HG03558 (cell line): ENCODE measurements around the gene C13orf46.
"Not testable (repeated sequence)": the region's sequence is repeated elsewhere in the genome, so short reads cannot be mapped to it uniquely, and the experiment has no call there.

ENCODE experiments used
- ATAC-seq: cut with Tn5 transposase; IDR thresholded peaks from one replicate; pipeline ENCODE4 v1.9.1; 2021; ENCODE audit warnings: moderate number of reproducible peaks; ENCODE audit not compliant: unreplicated experiment; ENCODE audit errors: extremely low read depth

The C13orf46 gene

DNA sequence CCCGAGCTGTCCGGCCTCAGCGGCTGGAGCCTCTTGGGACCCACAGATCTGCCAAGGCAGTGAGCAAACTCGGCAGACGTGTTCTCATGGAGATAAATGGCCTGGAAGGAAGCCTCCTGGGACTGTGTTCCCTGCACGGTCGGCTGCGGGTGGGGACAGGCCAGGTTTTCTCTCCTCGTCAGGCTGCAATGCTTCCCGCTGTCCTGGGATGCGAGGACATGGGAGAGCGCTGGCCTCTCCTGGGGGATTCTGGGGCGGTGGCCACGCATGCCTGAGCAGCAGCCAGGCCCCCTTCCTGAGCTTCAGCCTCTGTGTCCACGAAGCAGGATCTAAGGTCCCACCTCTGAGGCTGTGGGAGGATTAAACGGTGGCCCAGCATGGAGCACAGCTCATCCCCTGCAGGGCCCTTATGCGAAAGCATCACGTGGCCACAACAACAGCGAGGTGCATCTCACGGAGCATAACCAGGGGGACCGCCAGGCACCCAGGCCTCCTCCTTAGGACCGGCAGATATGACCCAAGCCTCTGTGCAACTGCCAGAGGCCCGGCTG, 21.2 kb upstream of the C13orf46 start:
- ATAC-seq: no peak

DNA sequence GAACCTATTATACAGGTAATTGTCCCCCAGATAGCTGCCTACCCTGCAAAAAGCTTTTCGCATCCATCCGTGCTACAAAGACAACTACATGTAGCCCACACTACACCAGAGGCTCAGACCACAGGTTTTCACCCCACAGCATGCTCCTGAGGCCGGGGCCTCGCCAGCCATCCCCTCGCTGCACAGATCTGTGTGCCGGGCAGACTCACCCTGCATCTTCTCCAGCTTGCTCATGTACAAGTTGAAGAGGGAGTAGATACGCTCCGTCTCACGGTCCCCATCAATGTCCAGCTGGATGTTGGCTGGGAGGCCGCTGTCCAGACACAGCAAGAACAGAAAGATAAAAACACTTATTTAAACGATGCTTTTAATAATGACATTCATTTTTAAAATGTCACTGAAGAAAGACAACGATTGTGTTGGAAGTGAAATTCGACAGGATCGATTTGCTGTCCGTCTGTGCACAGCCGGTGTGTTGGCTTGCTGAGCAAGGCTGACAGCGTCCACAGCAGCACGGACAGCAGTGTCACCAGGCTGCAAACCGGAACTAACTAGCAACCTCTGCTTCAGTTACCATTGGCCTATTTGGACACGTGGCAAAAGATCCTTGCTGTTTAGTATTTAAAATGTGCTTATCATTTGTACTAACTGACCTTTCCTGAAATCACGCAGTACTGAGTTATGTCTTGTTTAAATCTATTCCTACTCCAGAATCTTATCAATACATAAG, 18.6 kb upstream of the C13orf46 start:
- no peak for ATAC-seq

DNA sequence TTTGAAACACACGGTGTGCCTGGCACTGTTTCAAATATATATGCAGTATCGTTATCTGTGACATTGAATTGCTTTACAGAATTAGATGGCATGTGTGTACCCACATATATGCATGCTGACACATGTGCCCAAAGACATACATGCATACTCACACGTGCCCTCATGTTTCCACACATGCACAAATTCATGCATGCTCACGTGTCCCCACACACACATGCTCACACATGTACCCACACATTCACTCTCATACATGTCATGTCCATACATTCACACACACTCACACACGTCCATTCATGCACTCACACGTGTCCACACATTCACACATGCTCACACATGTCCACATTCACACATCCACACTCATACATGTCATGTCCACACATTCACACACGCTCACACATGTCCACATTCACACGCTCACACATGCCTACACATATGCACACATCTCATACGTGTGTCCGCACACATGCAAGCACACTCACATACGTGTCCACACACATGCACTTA, 17.9 kb upstream of the C13orf46 start:
- no peak for ATAC-seq

DNA sequence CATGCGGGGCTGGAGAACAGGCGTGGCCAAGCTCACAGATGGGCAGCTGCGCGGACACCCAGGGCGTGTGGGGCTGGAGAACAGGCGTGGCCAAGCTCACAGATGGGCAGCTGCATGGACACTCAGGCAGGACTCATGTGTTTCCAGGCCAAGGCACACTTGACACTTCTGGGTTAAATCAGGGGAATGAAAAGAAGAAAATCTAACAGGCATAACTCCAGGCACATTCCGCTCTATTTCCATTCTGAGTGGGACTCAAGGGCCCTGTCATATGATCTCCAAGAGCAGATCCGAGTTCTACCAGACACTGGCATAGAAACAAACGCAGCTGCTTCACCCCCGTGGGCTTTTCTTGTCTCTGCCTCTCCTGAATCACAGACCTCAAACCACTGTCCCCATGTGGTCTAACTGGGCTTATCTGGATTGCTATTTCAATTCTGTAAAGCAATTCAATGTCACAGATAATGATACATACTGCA, 17.4 kb upstream of the C13orf46 start:
- ATAC-seq: no peak

DNA sequence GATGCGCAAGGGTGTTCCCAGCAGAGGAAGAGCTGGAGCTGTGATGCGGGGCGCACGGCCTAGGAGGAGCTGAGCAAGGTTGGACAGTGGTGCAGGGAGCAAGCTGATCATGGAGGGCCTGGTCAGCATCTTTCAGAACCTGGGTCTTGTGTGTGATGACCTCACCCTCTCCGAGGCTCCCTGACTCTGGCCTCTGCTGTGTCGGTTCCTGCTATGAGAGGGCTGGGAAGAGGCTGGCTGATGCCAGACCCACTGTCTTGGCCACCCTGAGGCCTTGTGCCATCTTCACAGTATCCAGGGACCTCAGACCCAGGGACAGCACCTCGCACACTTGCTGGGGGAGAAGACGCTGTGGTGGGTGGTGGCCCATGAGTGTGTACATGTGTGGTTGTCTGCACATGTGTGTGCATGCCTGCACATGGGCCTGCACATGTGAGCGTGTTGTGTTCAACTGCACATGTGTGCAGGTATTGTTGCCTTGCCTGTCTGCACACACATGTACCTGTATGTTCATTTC, 16.5 kb upstream of the C13orf46 start:
- no peak for ATAC-seq

DNA sequence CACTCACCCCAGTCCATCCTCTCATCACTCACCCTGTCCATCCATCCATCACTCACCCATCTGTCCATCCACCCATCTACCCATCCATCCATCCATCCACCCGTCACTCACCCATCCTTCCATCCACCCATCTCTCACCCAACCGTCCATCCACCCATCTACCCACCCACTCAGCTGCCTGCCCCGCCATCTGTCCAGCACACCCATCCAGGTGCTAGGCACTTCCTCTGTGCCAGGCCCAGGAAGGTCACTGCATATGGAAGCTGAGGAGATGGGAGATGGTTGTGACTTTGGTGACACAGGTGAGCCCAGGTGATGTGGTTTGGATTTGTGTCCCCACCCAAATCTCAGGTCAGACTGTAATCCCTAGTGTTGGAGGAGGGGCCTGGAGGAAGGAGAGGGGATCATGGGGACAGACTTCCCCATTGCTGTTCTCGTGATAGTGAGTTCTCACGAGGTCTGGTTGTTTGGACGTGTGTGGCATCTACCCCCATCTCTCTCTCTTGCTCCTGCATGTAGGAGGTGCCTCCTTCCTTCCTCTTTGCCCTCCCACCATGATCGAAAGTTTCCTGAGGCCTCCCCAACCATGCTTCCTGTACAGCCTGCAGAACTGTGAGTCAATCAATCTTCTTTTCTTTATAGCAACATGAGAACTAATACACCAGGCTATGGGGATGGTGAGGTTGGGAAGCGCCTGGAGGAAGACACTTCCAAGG, 15.9 kb upstream of the C13orf46 start:
- ATAC-seq: no peak

DNA sequence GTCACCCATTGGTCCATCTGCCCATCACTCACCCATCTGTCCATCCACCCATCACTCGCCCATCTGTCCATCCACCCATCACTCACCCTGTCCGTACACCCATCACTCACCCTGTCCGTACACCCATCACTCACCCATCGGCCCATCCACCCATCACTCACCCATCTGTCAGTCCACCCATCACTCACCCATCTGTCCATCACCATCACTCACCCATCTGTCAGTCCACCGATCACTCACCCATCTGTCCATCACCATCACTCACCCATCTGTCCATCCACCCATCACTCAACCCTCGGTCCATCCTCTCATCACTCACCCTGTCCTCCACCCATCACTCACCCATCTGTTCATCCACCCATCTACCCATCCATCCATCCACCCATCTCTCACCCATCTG, 15.0 kb upstream of the C13orf46 start:
- not testable (repeated sequence) for ATAC-seq

DNA sequence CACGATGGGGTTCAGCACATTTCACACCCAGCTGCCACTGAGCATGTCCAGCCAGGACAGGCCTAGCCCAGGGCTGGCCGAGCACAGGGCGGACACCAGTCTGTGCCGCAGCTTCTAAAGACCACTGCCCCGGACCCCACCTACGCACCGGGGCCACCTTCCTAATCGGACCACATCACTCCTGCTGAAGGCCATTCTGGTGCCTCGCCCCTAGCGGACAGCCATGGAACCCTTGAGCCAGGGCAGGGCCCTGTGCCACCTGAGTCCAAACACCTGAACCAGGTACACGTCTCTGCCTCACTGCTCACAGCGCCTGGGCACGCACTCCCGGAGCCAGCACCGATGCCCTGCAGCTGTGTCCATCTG, 8.4 kb upstream of the C13orf46 start:
- ATAC-seq: no peak

DNA sequence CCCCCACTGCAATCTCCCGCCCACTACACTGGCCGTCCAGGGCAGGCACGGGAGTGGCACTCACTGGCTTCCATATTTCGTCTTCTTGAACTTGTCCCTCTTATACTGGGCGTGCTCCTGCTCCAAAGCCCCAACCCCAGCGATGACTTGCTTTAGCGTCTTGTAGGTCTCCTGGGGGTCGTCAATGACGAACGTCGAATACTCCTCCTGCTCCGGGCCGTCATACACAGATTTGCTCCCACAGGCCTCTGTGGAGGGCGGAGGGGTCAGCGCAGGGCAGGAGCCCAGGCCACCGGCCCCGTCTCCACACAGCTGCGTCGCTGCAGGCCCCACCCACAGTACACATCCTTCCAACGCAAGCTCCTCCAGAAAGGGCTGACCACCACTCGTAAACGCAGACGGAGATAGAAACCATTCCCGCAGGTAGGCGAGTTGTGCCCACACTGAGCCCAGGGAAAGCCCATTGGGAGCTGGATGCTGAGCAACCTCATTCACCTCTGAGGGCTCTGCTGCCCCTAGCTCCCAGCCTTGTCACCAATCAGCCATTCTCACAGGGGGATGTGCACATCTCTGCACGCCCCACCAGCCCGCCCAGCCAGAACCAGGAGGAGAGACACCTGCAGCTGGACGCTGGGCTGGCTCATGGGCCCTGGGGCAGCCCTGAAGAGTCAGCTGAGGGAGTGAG, 7.9 kb upstream of the C13orf46 start:
- no peak for ATAC-seq

DNA sequence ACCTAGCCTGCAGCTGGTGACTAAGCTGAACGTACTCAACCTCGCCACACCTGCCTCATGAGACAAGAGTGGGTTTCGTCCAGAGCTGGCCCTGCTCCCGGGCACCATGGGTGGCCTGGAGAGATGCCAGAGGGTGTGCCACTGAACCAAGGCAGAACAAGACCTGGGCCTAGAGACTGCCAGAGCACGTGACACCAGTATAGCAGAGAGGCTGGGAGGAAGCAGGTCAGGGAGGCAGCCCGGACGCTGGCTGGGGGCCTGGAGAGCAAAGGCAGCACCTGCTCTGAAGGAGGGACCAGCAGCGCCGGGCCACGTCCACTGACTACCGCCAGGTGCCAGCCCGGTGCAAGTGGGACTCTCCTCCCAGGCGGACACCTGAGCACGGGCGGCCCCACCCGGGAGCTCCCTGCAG, 7.3 kb upstream of the C13orf46 start:
- no peak for ATAC-seq

DNA sequence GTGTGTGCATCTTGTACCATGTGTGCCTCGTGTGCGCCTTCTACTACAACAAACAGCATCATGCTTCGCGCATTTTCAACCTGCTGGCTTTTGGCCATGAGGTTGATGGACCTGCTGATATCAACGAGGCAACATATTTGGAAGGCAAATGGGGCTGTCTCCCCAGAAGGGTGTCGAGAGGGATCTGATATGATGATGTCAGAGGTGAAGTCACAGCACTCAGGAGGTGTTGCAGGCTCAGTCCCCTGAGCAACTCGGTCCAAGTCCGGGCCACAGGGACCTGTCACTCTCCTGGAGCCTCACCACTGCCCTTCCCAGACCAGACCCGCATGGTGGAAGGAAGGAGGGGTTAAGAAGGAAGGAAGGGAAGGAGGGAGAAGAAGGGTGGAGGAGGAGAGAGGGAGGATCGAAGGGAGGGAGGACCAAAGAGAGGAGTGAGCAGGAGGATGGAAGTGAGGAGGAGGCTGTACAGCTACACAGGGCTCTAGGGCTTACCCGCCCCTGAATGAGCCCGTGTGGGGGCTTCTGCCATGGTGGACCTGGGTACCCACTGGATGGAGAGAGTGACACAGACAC, 6.7 kb upstream of the C13orf46 start:
- no peak for ATAC-seq

DNA sequence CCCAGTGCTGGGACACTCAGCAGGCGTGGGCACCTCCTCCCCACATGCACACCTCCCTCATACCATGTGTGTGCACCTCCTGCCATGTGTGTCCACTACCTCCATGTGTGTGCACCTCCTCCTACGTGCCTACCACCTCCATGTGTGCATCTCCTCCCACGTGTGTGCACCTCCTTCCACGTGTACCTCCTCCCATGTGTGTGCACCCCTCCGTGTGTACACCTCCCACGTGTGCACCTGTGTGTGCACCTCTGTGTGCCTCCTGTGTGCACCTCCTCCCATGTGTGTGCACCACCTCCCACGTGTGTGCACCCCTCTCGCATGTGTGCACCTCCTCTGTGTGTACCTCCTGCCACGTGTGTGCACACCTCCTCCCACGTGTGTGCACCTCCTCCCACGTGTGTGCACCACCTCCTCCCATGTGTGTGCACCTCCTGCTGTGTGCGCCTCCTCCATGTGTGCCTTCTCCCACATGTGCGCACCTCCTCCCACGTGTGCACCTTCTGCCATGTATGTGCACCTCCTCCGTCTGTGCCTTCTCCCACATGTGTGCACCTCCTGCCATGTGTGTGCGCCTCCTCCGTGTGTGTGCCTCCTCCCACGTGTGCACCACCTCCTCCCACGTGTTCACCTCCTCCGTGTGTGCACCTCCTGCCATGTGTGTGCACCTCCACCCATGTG, 6.1 kb upstream of the C13orf46 start:
- no peak for ATAC-seq

DNA sequence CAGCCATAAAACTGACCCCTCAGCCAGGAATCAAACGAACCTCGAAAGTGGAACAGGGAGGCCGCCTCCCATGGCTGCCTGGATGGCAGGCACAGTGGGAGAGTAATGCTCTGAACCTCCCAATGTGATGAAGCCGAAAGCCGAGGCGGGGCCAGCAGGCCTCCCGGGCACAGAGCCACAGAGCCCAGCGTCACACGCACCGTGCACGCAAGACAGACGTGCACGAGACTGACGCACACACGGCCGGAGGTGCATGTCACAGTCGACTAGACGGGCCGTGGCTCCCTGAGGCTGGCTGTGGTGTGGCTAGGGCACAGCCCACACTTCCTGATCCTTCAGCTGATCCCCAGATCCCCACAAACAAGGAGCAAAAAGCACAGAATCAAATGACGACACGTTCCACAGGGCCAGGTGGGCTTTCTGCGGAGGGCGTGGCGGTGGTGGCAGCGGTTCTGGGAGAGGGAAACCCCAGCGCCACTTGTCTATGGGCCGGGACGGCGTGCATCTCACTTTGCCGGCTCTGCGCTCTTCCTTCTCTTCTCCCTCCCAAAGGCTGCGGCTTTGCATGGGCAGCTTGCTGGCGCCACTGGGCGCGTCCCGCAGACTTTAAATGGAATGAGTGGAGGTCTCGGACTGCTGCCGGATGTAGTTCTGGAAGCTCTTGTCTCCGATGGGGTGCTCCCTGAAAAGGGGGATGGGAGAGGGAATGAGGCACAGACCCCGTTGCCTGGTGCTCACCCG, 5.0 kb upstream of the C13orf46 start:
- no peak for ATAC-seq

DNA sequence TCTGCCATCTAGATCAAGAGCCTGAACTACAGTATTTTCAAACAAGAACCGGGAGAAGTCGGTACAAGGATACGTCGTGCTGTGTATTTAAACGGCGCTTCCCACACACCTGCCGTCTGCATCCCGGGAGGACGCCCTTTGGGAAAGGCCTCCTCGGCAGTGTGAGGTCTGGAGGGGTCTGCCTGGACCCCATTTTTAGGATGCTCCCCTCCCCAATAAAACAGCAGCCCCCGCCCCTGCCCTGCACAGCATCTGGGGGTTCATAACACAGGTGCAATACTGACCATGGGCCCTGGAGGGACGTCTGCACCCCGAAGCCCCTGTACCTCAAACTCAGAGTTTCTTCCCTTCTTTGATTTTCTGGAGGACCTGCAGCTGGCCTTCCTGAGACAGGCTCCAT, 4.1 kb upstream of the C13orf46 start:
- ATAC-seq: no peak

DNA sequence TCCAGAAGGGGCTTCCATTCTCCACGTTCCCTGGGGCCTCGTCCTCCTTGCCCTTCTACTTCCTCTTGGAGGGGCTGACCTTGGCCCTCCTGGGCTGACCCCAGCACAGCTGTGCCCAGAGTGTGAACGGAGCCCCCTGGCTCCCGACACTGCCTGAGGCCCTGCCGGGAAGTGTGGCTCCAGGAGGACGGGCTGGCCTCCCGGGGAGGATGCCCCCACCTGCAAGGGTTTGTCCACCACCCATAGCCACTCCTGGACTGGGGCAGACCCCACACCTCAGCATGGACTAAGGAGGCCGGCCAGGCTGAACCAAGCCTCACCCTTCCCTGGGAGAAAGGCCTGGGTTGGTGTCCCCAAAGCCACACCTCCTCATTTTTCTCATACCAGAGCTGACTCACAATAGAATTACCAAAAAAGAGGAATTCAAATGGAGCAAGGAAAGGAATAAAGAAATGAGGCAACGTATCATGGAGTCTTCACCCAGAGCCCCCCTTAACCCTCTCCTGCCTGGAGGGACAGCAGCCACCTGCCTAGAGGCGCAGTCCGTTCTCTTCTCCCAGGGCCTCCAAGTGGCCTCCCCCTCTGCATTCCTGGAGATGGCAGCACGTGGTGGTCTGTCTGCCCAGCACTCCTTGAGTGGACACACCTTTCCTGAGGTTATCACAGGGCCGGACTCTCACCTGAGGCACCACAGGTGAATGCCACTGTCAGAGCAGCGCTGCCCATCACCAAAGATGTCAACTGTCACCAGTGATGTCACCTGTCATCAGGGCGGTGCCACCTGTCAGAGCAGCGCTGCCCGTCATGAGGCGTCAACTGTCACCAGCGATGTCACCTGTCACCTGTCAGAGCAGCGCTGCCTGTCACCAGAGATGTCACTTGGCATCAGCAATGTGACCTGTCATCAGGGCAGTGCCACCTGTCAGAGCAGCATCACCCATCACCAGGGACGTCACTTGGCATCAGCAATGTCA, 3.1 kb upstream of the C13orf46 start:
- no peak for ATAC-seq

DNA sequence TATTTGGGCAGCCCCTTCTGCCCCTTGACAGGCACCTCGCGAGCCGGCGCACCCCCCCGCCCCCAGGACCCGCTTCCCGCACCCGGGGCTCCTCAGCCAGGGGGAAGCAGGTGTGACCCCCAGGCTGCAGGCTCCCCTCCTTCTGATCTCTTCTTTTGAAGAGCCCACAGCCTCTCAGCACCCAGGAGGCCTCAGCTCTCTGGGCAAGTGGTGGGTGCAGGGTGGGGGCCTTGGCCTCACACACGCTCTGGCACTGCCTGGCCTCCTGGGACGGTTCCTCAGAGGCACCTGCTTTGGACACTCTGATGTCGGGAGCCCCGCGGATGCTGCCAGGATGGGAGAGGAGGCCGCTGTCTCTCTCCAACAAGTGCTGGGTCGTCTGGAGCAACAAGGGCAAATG, 1.5 kb upstream of the C13orf46 start:
- ATAC-seq: no peak

DNA sequence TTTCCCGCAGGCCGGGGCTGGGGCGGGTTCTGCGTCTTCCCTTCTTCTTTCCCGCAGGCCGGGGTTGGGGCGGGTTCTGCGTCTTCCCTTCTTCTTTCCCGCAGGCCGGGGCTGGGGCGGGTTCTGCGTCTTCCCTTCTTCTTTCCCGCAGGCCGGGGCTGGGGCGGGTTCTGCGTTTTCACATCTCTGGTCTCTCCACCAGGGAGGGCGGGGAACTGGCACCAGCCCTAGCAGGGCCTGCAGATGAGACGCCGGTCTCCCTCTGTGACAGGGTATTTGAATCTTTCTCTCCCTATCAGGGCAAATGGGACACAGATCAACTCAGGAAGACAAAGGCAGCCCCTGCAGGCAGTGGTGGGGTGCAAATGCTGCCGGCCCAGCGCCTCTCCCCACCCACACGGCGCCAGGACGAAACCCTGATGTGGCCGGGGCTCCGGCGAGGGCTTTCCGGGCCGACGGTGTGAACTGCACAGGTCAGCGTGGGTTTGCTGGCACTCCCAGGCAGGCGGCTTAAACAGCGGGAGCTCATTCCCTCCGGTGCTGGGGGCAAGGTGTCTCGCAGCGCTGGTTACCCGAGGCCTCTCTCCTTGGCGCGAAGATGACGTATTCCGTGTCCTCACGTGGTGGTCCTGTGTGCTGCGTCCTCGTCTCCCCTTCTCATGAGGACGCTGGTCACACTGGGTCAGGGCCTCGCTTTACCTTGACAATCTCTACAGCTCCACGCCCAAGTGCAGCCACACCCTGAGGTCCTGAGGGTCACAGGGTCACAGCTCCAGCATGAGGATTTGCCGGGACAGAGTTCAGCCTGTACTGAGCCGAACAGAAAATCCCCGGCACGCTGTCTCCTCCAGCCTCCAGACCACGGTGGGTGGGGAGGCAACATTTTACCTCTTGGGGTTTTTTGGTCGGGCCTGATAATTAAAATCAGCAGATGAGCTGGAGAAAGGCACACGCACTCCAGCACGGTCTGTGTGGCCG, 717 bp upstream of the C13orf46 start:
- no peak for ATAC-seq
